HCT116 (cell line): ENCODE results near the gene HIC1. TPM values are rescaled to one million over a fixed set of nuclear protein-coding genes. Genes with fewer than 3 reads are reported as not detected.
A peak's percentile ranks its signal among the peaks of the same experiment; 100 is the strongest.

Experiments
- ATAC-seq: fragments of 200-7000 bp; cut with Tn5 transposase; 2 replicates; pipeline ENCODE4 v1.9.1; 2020; ENCODE audit warnings: mild to moderate bottlenecking, moderate library complexity
- BruUV-seq: library from RNA; stranded (reverse); fragments of 400-500 nt; replicated peaks from 2 replicates; lab custom pipeline; 2021; lab: Mats Ljungman, UMichigan
- CTCF ChIA-PET: fragments of 300-600 bp; sonication (Branson Sonifier 250); formaldehyde crosslinking; loops from one replicate; lab custom pipeline; 2021; ENCODE audit warnings: antibody characterized with exemption; lab: Charles Lee
- POLR2A ChIA-PET: fragments of 300-600, 350-600 bp; sonication (Branson Sonifier 250); formaldehyde crosslinking; loops from one replicate; lab custom pipeline; 2021; ENCODE audit warnings: antibody characterized with exemption; lab: Charles Lee
- RAD21 ChIA-PET, 2 experiments: fragments of 300-600 bp; sonication (Branson Sonifier 250); formaldehyde crosslinking; loops; one replicate each; lab custom pipeline; 2023; ENCODE audit warnings: low total read pairs in 2 of 2; ENCODE audit not compliant: uncharacterized antibody in 2 of 2, unreplicated experiment in 2 of 2, low non-redundant PET in 1 of 2; lab: Charles Lee
- DNase-seq: peaks from one replicate; pipeline ENCODE4 v3.0.0-alpha.2; 2010; ENCODE audit warnings: low read depth, low spot score
- H2AFZ ChIP-seq: fragments of 200-600 bp; shearing (Covaris generic), sonication (generic); 2 replicates; pipeline ENCODE4 v1.6.1; 2017; ENCODE audit warnings: low read depth, mixed run types, mixed read lengths, antibody characterized with exemption, low read length; ENCODE audit not compliant: poor library complexity, severe bottlenecking
- H3K27ac ChIP-seq: 2 replicates; pipeline ENCODE4 v1.5.1; 2012; ENCODE audit warnings: low read depth, low read length
- H3K27me3 ChIP-seq: fragments of 200-600 bp; sonication (generic); 2 replicates; pipeline ENCODE4 v1.6.1; 2016; ENCODE audit warnings: mixed run types, low read length, mixed read lengths; ENCODE audit not compliant: insufficient read depth
- H3K36me3 ChIP-seq, 2 experiments: fragments of 200-500 bp in 1 of 2; fragments of 200-600 bp in 1 of 2; sonication (Bioruptor generic) in 1 of 2; sonication (generic) in 1 of 2; 2 replicates each; pipeline versions ENCODE4 v1.5.1 to v1.6.1; 2014 to 2016; ENCODE audit warnings: low read length in 2 of 2, inconsistent platforms in 1 of 2, mixed read lengths in 1 of 2, mixed run types in 1 of 2; ENCODE audit not compliant: insufficient read depth in 2 of 2, control insufficient read depth in 1 of 2
- H3K4me1 ChIP-seq, 2 experiments: fragments of 200-600 bp in 1 of 2; sonication (generic) in 1 of 2; 2 replicates each; pipeline versions ENCODE4 v1.5.1 to v1.6.1; 2012 to 2017; ENCODE audit warnings: low read length in 2 of 2, inconsistent platforms in 1 of 2, mild to moderate bottlenecking in 1 of 2, mixed read lengths in 1 of 2, mixed run types in 1 of 2, moderate library complexity in 1 of 2; ENCODE audit not compliant: insufficient read depth in 2 of 2, control insufficient read depth in 1 of 2
- H3K4me2 ChIP-seq: fragments of 200-600 bp; sonication (generic); 2 replicates; pipeline ENCODE4 v1.6.1; 2017; ENCODE audit warnings: mixed run types, low read length, mixed read lengths
- H3K4me3 ChIP-seq, 2 experiments: fragments of 200-600 bp in 1 of 2; sonication (generic) in 1 of 2; replicated peaks in 1 of 2; 2 replicates each; pipeline ENCODE4 v1.5.1; 2011 to 2016; ENCODE audit warnings: low read length in 2 of 2, control low read depth in 1 of 2, low read depth in 1 of 2, mild to moderate bottlenecking in 1 of 2, mixed read lengths in 1 of 2, mixed run types in 1 of 2
- H3K79me2 ChIP-seq: fragments of 200-600 bp; sonication (generic); 2 replicates; pipeline ENCODE4 v1.6.1; 2017; ENCODE audit warnings: mild to moderate bottlenecking, mixed run types, low read length, moderate library complexity, mixed read lengths; ENCODE audit not compliant: insufficient read depth
- H3K9ac ChIP-seq: fragments of 200-600 bp; sonication (generic); 2 replicates; pipeline ENCODE4 v1.6.1; 2016; ENCODE audit warnings: low read length, mixed read lengths
- H3K9me2 ChIP-seq: fragments of 200-600 bp; sonication (generic), shearing (Covaris generic); 2 replicates; pipeline ENCODE4 v1.6.1; 2017; ENCODE audit warnings: mixed run types, mild to moderate bottlenecking, moderate library complexity; ENCODE audit not compliant: insufficient read depth
- H3K9me3 ChIP-seq, 2 experiments: fragments of 200-500 bp in 1 of 2; fragments of 200-600 bp in 1 of 2; sonication (Bioruptor generic) in 1 of 2; sonication (generic) in 1 of 2; 2 replicates each; pipeline ENCODE4 v1.6.1; 2014 to 2017; ENCODE audit warnings: low read length in 2 of 2, mixed read lengths in 2 of 2, inconsistent platforms in 1 of 2, low read depth in 1 of 2, mild to moderate bottlenecking in 1 of 2, mixed run types in 1 of 2, moderate library complexity in 1 of 2; ENCODE audit not compliant: control insufficient read depth in 1 of 2, insufficient read depth in 1 of 2
- H4K20me1 ChIP-seq: fragments of 200-600 bp; sonication (generic), shearing (Covaris generic); 2 replicates; pipeline ENCODE4 v1.6.1; 2017; ENCODE audit warnings: mixed run types, mild to moderate bottlenecking, moderate library complexity; ENCODE audit not compliant: insufficient read depth
- CBX3 ChIP-seq: IDR thresholded peaks from 2 replicates; pipeline ENCODE4 v1.6.1; 2012; ENCODE audit warnings: low read depth
- CEBPB ChIP-seq: IDR thresholded peaks from 2 replicates; pipeline ENCODE4 v1.6.1; 2012; ENCODE audit warnings: low read depth
- EGR1 ChIP-seq: IDR thresholded peaks from 2 replicates; pipeline ENCODE4 v1.6.1; 2012; ENCODE audit warnings: low read depth
- ELF1 ChIP-seq: IDR thresholded peaks from 2 replicates; pipeline ENCODE4 v1.6.1; 2012; ENCODE audit warnings: low read depth, borderline replicate concordance
- EZH2 ChIP-seq: fragments of 200-600 bp; sonication (generic); IDR thresholded peaks from 2 replicates; pipeline ENCODE4 v1.6.1; 2017; ENCODE audit warnings: antibody characterized with exemption, mixed run types
- EZH2phosphoT487 ChIP-seq: fragments of 200-600 bp; IDR thresholded peaks from 2 replicates; pipeline ENCODE4 v1.6.1; 2018; ENCODE audit warnings: antibody characterized with exemption, borderline replicate concordance
- FOSL1 ChIP-seq: IDR thresholded peaks from 2 replicates; pipeline ENCODE4 v1.6.1; 2012; ENCODE audit warnings: low read depth
- JUND ChIP-seq: IDR thresholded peaks from 2 replicates; pipeline ENCODE4 v1.6.1; 2012
- POLR2A ChIP-seq: IDR thresholded peaks from 2 replicates; pipeline ENCODE4 v1.7.0; 2011; ENCODE audit warnings: borderline replicate concordance; ENCODE audit not compliant: insufficient read depth, insufficient read length; ENCODE audit errors: extremely low read depth
- POLR2AphosphoS5 ChIP-seq: IDR thresholded peaks from 2 replicates; pipeline ENCODE4 v1.6.1; 2011; ENCODE audit warnings: mild to moderate bottlenecking, low read depth, low read length, moderate library complexity
- RAD21 ChIP-seq: IDR thresholded peaks from 2 replicates; pipeline ENCODE4 v1.6.1; 2012; ENCODE audit warnings: low read depth, mild to moderate bottlenecking
- REST ChIP-seq: IDR thresholded peaks from 2 replicates; pipeline ENCODE4 v1.6.1; 2012; ENCODE audit warnings: low read depth
- SIN3A ChIP-seq: IDR thresholded peaks from 2 replicates; pipeline ENCODE4 v1.6.1; 2012; ENCODE audit warnings: low read depth
- SP1 ChIP-seq: IDR thresholded peaks from 2 replicates; pipeline ENCODE4 v1.6.1; 2012; ENCODE audit warnings: low read depth
- SRF ChIP-seq: IDR thresholded peaks from 2 replicates; pipeline ENCODE4 v1.6.1; 2012; ENCODE audit warnings: low read depth
- TCF7L2 ChIP-seq: IDR thresholded peaks from 2 replicates; pipeline ENCODE4 v1.7.0; 2011; ENCODE audit warnings: borderline replicate concordance, inconsistent platforms; ENCODE audit not compliant: insufficient read depth, insufficient read length; ENCODE audit errors: extremely low read depth
- YY1 ChIP-seq: IDR thresholded peaks from 2 replicates; pipeline ENCODE4 v1.6.1; 2011; ENCODE audit warnings: low read length, low read depth, moderate library complexity, mild to moderate bottlenecking; ENCODE audit not compliant: insufficient replicate concordance; ENCODE audit errors: extremely low read depth
- ZFX ChIP-seq: fragments of 450-650 bp; IDR thresholded peaks from 2 replicates; pipeline ENCODE4 v1.6.1; 2017
- ZNF274 ChIP-seq: fragments of 200-500 bp; sonication (Bioruptor generic); IDR thresholded peaks from 2 replicates; pipeline ENCODE4 v1.6.1; 2014; ENCODE audit warnings: mild to moderate bottlenecking, low read depth, low read length, inconsistent platforms
- intact Hi-C: fragments of 100-400 bp; cut with micrococcal nuclease; formaldehyde crosslinking; loops from 2 replicates; pipeline ENCODE4 v1.10.0; 2022
- total RNA-seq: library from RNA; stranded (reverse); gene quantifications from one replicate; pipeline ENCODE4 v1.2.1, GENCODE V29; 2021; ENCODE audit not compliant: unreplicated experiment
- TF ChIP-seq, protein P1 (sequence below): IDR thresholded peaks from 2 replicates; pipeline ENCODE4 v1.6.1; 2012
- TF ChIP-seq, protein P2 (sequence below): IDR thresholded peaks from 2 replicates; pipeline ENCODE4 v1.6.1; 2011; ENCODE audit warnings: mild to moderate bottlenecking, low read length, moderate library complexity; ENCODE audit not compliant: insufficient replicate concordance; ENCODE audit errors: extremely low read depth
- TF ChIP-seq, protein P3 (sequence below): IDR thresholded peaks from 2 replicates; pipeline ENCODE4 v1.6.1; 2012

HIC1 gene
- total RNA-seq, 1 experiment from 2014 or later: 0.64 TPM

DNA sequence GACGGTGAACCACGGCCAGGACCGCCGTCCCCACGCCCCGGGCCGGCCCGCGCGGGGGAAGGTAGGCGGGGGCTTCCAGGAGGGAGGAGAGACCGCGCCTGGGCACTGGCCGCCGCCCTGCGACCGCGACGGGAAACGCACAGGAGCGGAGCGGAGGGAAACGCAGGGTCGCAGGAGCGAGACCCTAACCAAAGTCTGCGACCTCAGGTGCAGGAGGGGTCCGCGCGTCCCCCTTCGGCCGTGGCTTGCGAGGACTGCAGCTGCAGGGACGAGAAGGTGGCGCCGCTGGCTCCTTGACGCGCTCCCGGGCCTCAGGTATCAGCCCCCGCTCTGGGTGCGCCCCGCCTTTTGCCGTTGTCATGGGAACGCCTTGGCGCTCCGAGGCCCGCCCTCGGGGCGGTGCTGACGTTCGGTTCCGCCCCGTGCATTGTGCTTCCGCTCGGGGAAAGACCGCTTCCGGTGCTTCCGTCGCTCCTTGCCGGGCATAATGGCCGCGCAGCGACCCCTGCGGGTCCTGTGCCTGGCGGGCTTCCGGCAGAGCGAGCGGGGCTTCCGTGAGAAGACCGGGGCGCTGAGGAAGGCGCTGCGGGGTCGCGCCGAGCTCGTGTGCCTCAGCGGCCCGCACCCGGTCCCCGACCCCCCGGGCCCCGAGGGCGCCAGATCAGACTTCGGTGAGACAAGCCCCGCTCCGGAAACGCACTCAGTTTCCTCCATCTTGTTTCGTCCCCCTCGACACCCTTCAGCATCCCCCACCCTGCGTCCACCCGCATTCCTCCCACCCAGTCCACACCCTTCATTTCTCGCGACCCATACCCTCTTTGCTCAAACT lies 13.1 kb upstream of the HIC1 start, which contains the start of gene OVCA2:
OVCA2 (plus strand) TSS at position 462 of the 829 bp plus-strand sequence; CDS start at position 488, 26 bp downstream.
- no peaks in the 10 kb centered on the region for H3K9me2 ChIP-seq
- ChIA-PET POLR2A (interaction anchor here (0.9 kb wide), 1 partner anchor 12 kb away, joined by 4 read pairs; the partner anchor contains the start of gene DPH1), RAD21 (no interaction called here), CTCF (no interaction called here)
- H3K27ac ChIP-seq: peak within 1 kb of the TSS; percentile 83
- no peak within 1 kb of the TSS for H2AFZ ChIP-seq
- intact Hi-C loops: loop anchor here (1.0 kb wide), 1 partner anchor 11 kb away; the partner anchor contains the start of gene DPH1
- no peaks in the 10 kb centered on the region for H3K9me3 ChIP-seq
- peak; percentile 86 for ATAC-seq
- H3K79me2 ChIP-seq: peaks cover 20% of the 10 kb centered on the region; the same call in 1 of the 2 replicates
- no peaks in the 10 kb centered on the region for H4K20me1 ChIP-seq
- H3K4me2 ChIP-seq: peak within 1 kb of the TSS; percentile 93
- peak within 1 kb of the TSS; percentile 91 for H3K9ac ChIP-seq
- DNase-seq: peak; percentile 90
- H3K4me1 ChIP-seq: peaks cover 17 to 36% of the 10 kb centered on the region in 2 experiments
- peaks cover 0 to 3% of the 10 kb centered on the region in 2 experiments; a peak in 1 of 4 replicates for H3K36me3 ChIP-seq
- no peaks in the 10 kb centered on the region for H3K27me3 ChIP-seq
- H3K4me3 ChIP-seq: peak within 1 kb of the TSS; percentile 94 to 96
- no TSS peak for BruUV-seq
- TF ChIP-seq EGR1 (peak; percentile 84), ELF1 (no peak; the same call in 1 of the 2 replicates), YY1 (peak; percentile 97), POLR2A (peak; percentile 26), REST (no peak), SRF (no peak; the same call in 1 of the 2 replicates), FOSL1 (no peak), ZNF274 (no peak), CBX3 (no peak), TCF7L2 (no peak), EZH2phosphoT487 (no peak), ZFX (no peak), RAD21 (peak; percentile 56), POLR2AphosphoS5 (peak; percentile 90), SIN3A (peak; percentile 50; the same call in 1 of the 2 replicates), SP1 (peak; percentile 79), EZH2 (no peak), CEBPB (no peak), JUND (no peak)
- TF ChIP-seq, protein P1, sequence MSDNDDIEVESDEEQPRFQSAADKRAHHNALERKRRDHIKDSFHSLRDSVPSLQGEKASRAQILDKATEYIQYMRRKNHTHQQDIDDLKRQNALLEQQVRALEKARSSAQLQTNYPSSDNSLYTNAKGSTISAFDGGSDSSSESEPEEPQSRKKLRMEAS: peak; percentile 40; the same call in 1 of the 2 replicates
- TF ChIP-seq, protein P2, sequence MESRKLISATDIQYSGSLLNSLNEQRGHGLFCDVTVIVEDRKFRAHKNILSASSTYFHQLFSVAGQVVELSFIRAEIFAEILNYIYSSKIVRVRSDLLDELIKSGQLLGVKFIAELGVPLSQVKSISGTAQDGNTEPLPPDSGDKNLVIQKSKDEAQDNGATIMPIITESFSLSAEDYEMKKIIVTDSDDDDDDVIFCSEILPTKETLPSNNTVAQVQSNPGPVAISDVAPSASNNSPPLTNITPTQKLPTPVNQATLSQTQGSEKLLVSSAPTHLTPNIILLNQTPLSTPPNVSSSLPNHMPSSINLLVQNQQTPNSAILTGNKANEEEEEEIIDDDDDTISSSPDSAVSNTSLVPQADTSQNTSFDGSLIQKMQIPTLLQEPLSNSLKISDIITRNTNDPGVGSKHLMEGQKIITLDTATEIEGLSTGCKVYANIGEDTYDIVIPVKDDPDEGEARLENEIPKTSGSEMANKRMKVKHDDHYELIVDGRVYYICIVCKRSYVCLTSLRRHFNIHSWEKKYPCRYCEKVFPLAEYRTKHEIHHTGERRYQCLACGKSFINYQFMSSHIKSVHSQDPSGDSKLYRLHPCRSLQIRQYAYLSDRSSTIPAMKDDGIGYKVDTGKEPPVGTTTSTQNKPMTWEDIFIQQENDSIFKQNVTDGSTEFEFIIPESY: no peak
- TF ChIP-seq, protein P3, sequence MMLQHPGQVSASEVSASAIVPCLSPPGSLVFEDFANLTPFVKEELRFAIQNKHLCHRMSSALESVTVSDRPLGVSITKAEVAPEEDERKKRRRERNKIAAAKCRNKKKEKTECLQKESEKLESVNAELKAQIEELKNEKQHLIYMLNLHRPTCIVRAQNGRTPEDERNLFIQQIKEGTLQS: no peak
